Myocyte (in vitro differentiated cells): ENCODE measurements around the gene MTRFR. TPM values are rescaled to one million over a fixed set of nuclear protein-coding genes. Genes with fewer than 3 reads are reported as not detected.
"Not testable (repeated sequence)": the region's sequence is repeated elsewhere in the genome, so short reads cannot be mapped to it uniquely, and the experiment has no call there.

Source experiments
- DNase-seq: peaks from one replicate; pipeline ENCODE4 v3.0.0-alpha.2; 2012; ENCODE audit warnings: low read depth
- total RNA-seq: library from RNA; depleted of rRNA; stranded (reverse); fragments of >200 nt; gene quantifications from 2 replicates; pipeline ENCODE4 v1.2.3, GENCODE V29; 2014

Gene MTRFR
- total RNA-seq, 1 donor from 2014 or later = 8.7 TPM

- not testable (repeated sequence) for DNase-seq
Measured at GRCh38 chr12:123248996-123249741, 15.9 kb downstream of the MTRFR start.

GRCh38 chr12:123250471-123251383 is 17.5 kb downstream of the MTRFR start:
- DNase-seq = no peak

- no peak for DNase-seq
Measured at GRCh38 chr12:123251403-123252076, 18.3 kb downstream of the MTRFR start.

GRCh38 chr12:123252365-123252764 is 19.1 kb downstream of the MTRFR start:
- DNase-seq = not testable (repeated sequence)

GRCh38 chr12:123253641-123254459 is 20.6 kb downstream of the MTRFR start:
- DNase-seq = no peak

GRCh38 chr12:123254853-123255446 is 21.7 kb downstream of the MTRFR start:
- DNase-seq = peak; percentile 39

GRCh38 chr12:123258593-123258992 is 25.4 kb downstream of the MTRFR start:
- no peak for DNase-seq

- no peak for DNase-seq
Measured at GRCh38 chr12:123260081-123260480, 26.8 kb downstream of the MTRFR start.

- no peak for DNase-seq
Measured at GRCh38 chr12:123261196-123261595, 28.0 kb downstream of the MTRFR start.

GRCh38 chr12:123263196-123263817 is 30.1 kb downstream of the MTRFR start:
- DNase-seq = no peak

GRCh38 chr12:123264642-123265041 is 31.4 kb downstream of the MTRFR start:
- peak; percentile 9 for DNase-seq

GRCh38 chr12:123265851-123266678 is 32.8 kb downstream of the MTRFR start:
- DNase-seq = no peak

- peak; percentile 19 for DNase-seq
Measured at GRCh38 chr12:123266679-123267277, 33.5 kb downstream of the MTRFR start.

- DNase-seq = no peak
Measured at GRCh38 chr12:123267335-123267920, 34.2 kb downstream of the MTRFR start.

GRCh38 chr12:123267991-123268843 is 35.0 kb downstream of the MTRFR start:
- peak; percentile 99 for DNase-seq

GRCh38 chr12:123268850-123269249 is 35.6 kb downstream of the MTRFR start:
- no peak for DNase-seq

- DNase-seq = peak; percentile 93
Measured at GRCh38 chr12:123269395-123269892, 36.2 kb downstream of the MTRFR start.
